HG02798 (cell line): ENCODE results near the gene TMEM132D.

Experiments used
- ATAC-seq: cut with Tn5 transposase; IDR thresholded peaks from one replicate; pipeline ENCODE4 v1.9.1; 2021; ENCODE audit warnings: mild to moderate bottlenecking; ENCODE audit not compliant: unreplicated experiment, poor library complexity

TMEM132D gene

GRCh38 chr12:129827102-129827865 lies 76.5 kb downstream of the TMEM132D start:
- no peak for ATAC-seq

DNA sequence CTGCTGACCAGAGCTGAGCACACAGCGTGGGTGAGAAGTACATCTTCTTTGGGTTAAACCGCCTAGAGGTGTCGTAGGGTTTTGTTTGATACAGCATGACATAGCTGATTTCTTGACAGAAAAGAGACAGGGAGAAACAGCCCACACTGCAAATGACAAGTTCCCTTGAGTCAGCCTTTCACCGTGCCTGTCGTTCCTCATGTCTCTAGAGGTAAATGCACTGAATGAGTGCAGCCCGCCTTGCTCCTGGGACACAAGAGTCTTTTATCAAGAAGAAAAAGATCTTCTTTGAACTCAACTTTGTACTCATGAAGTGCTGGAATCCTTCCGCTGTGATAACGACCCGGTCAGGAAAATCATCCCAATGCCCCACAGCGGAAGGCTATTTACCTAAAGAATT lies 77.6 kb downstream of the TMEM132D start:
- ATAC-seq = no peak

- no peak for ATAC-seq
Measured at GRCh38 chr12:129825316-129825715, 78.5 kb downstream of the TMEM132D start.

GRCh38 chr12:129821964-129822363 lies 81.9 kb downstream of the TMEM132D start:
- ATAC-seq = no peak

DNA sequence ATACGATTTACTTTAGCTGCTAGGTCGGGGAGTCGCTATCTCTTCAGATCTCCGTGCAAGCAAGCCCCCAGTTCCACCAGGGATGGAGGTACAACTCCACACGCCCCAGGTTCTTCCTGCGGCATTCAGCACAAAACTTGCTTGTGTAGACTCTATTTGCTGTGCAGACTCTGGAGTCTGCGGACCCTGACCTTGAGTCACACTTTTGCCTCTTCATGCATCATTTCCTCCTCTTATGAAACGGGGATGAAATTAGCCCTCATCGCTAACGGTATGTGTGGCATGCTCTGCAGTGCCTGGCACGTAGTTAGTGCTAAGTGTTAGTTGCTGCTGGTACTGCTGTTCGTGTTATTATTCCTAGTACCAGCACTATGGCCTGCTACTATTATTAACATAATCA lies 84.4 kb downstream of the TMEM132D start:
- ATAC-seq = no peak

GRCh38 chr12:129815846-129816245 lies 88.0 kb downstream of the TMEM132D start:
- no peak for ATAC-seq

DNA sequence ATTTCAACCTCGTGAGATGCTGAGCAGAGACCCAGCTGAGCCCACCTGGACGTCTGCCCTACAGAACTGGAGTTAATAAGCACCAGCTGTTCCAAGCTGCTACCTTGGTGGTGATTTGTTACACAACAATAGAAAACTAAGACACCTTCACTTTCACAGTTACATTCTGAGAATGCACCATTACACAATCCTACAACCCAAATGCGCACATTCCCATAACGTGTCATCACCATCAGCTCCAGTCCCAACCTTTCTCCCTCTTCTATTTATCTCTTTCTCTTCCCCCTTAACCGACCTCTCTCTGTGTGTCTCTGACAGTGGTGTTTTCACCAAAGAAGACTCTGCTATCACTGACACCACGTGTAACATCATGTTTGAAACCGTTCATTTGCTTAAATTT lies 91.9 kb downstream of the TMEM132D start:
- no peak for ATAC-seq

DNA sequence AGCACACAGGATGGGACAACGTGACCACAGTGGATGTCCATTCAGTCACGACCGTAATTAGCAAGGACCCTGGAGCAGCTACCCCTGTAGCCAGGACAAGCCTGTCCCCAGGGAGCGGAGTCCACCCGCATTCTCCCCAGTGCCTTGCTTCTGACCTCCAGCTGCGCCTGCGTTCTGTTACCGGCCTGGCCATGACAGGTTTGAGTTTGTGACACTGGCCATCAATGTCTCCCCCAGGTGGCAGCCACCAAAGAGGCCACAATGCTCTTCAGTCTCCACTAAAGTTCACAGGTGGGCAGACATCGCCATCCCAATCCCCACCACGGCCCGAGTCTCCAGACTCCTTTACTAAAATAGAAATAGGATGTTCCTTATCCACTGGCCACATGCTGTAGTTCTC lies 96.7 kb downstream of the TMEM132D start:
- no peak for ATAC-seq

DNA sequence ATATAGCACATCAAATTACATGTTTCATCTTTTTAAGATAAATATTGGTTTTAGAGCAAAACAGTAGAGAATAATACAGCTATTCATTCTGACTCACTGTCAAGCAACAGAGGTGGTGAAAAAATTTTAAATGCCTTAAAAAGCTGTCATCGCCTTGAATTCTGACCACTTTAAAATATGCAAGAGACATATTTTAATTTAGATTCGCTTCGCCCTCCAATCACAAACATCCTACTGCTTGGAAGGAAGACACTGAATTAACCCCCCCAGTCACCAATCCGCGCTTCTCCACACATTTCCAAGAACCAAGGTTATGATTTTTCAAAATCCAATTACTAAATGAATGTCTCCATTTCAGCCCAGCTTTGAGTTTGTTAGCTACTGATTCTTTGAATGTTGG lies 112.4 kb downstream of the TMEM132D start:
- no peak for ATAC-seq

- ATAC-seq = no peak
Measured at GRCh38 chr12:129790930-129791329, 112.9 kb downstream of the TMEM132D start.

- ATAC-seq = no peak
Measured at GRCh38 chr12:129790331-129790730, 113.5 kb downstream of the TMEM132D start.

DNA sequence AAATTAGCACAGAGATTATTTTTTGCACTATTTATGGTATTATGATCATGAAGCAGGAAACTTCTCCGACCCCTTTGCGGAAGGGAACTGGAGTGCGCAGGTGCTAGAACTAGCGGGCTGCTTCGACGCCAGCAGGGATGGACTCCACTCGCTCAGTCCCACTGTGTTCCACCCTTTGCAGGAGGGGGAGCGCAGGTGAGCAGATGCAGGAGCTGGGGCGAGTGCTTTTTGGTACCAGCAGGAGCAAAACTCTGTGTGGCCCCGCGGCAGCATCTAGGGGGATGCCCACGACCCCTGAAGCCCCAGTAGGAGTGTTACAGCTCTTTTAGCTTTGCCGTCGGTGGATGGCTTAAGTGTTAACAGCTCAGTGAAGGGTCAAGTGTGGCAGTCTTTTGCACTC lies 113.9 kb downstream of the TMEM132D start:
- ATAC-seq = no peak

DNA sequence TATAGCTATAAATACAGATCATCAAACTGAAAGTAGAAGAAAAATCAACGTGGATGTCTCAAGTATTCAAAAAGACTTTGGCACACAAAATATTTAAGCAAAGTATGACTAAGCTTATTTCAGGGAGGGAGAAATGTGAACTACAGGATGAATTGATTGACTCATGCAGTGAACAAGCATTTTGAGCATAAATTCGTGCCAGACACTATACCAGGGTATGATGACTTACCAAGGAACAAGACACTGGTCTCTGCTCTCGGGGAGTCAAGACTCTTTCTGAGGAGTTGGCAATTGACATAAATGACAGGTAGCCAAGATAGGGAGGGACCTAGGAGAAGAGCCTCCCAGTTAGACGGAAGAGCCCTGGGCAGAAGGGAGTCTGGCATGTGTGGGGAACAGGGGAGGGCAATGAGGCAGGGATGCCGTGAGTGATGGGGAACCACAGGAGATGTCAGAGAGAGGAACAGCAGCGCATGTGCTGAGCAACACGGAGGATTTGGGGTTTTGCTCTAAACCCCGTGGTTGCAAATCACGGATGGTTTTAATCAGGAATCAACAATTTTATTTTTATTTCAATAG lies 115.2 kb downstream of the TMEM132D start:
- no peak for ATAC-seq

DNA sequence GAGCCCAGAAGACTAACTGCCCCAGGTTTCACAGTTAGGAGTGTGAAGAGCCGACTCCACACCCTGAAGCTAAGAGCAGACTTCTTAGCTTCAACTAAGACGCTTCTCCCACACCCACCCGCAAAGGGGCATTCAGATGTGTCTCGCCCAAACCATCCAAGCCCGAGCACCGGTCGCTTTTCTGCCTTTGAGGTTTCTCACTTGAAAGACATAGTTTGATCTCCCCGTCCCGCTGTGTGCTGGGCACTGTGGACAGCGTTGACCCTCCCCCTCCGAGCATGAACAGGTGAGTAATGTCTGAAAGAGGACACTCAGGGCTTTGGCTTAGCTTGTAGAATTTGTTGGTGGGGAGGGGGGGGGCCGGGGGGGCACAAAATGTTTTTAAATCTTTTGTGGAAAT lies 123.8 kb downstream of the TMEM132D start:
- ATAC-seq = no peak

DNA sequence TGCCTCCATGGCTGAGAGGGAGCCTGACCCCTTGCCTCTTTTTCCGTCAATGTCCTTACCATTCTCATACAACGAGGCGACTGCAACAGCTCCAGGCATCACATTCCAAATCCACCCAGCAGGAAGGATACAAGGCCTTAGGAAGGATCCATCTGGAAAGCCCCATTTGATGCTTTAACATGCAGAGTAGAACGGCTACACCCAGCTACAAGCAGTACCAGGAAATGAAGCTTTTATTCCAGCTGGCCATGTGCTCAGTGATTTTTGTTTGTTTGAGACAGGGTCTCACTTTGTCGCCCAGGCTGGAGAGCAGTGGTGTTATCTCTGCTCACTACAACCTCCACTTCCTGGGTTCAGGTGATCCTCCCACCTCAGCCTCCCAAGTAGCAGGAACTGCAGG lies 124.8 kb downstream of the TMEM132D start:
- no peak for ATAC-seq

- ATAC-seq = no peak
Measured at GRCh38 chr12:129776977-129777667, 126.7 kb downstream of the TMEM132D start.

GRCh38 chr12:129772501-129773493 lies 131.0 kb downstream of the TMEM132D start:
- ATAC-seq = no peak

GRCh38 chr12:129771238-129771637 lies 132.6 kb downstream of the TMEM132D start:
- no peak for ATAC-seq

GRCh38 chr12:129765719-129766118 lies 138.1 kb downstream of the TMEM132D start:
- ATAC-seq = no peak

GRCh38 chr12:129762436-129762835 lies 141.4 kb downstream of the TMEM132D start:
- ATAC-seq = no peak
